Measurements from ENCODE around the gene AUNIP.

GRCh38 chr1:25903986-25904385 lies 44.7 kb upstream of the AUNIP start:
- TF ChIP-seq REST (IDR thresholded peaks at IDR 0.05; ENCODE audit: low read depth) = no peak
- no peak for TF ChIP-seq MAX (IDR thresholded peaks at IDR 0.05)
- no peak for TF ChIP-seq TAF1 (IDR thresholded peaks at IDR 0.05; ENCODE audit: low read depth)
